Adrenal gland (tissue), 12 donors: Measurements from ENCODE around the gene SGTB. TPM values are rescaled to one million over a fixed set of nuclear protein-coding genes. Genes with fewer than 3 reads are reported as not detected.

Experiments
- DNase-seq, 7 donors: peaks; one replicate each; pipeline ENCODE4 v3.0.0-alpha.2; 2019 to 2020
- H3K27ac ChIP-seq, 5 donors: fragments of 200-600 bp; sonication (generic) in 4 of 5; 1 replicate in 3 of 5; 2 replicates in 2 of 5; pipeline versions ENCODE4 v1.5.1 to v1.8.0; 2016 to 2020; ENCODE audit warnings: mild to moderate bottlenecking in 1 of 5
- H3K27me3 ChIP-seq: fragments of 200-600 bp; 2 replicates; pipeline ENCODE4 v1.8.0; 2021
- H3K36me3 ChIP-seq, 2 donors: fragments of 200-600 bp; replicated peaks in 1 of 2; 1 replicate in 1 of 2; 2 replicates in 1 of 2; pipeline versions ENCODE4 v1.5.1 to v1.8.0; 2018 to 2022
- H3K4me1 ChIP-seq, 2 donors: fragments of 200-600 bp; replicated peaks in 1 of 2; 1 replicate in 1 of 2; 2 replicates in 1 of 2; pipeline versions ENCODE4 v1.5.1 to v1.8.0; 2018 to 2021
- H3K4me3 ChIP-seq, 4 donors: fragments of 200-600 bp; sonication (generic) in 3 of 4; one replicate each; pipeline ENCODE4 v1.5.1; 2016 to 2018
- H3K9me3 ChIP-seq, 3 donors: fragments of 200-600 bp; sonication (generic) in 1 of 3; replicated peaks in 1 of 3; 1 replicate in 2 of 3; 2 replicates in 1 of 3; pipeline versions ENCODE4 v1.5.1 to v1.8.0; 2016 to 2021
- CTCF ChIP-seq, 6 experiments: fragments of 450-650 bp in 4 of 6; fragments of 200-600 bp in 2 of 6; sonication (generic) in 1 of 6; IDR thresholded peaks; 1 replicate in 5 of 6; 2 replicates in 1 of 6; pipeline versions ENCODE4 v1.5.1 to v1.8.0; 2016 to 2021; ENCODE audit warnings: antibody characterized with exemption in 6 of 6, mild to moderate bottlenecking in 2 of 6, moderate library complexity in 1 of 6
- POLR2A ChIP-seq, 2 donors: fragments of 450-650 bp; IDR thresholded peaks; one replicate each; pipeline ENCODE4 v1.6.1; 2017; ENCODE audit warnings: antibody characterized with exemption in 2 of 2, mild to moderate bottlenecking in 2 of 2, moderate library complexity in 1 of 2
- whole genome bisulfite sequencing, 4 donors: extraction: QIAGEN DNeasy Blood & Tissue Kit in 2 of 4; methylation state at CpG; one replicate each; pipeline versions ENCODE4 v1.1.5 to v1.1.7; 2013 to 2017; 5-methylcytosine and 5-hydroxymethylcytosine counted together
- intact Hi-C, 2 donors: fragments of 100-400 bp; cut with DNase I; formaldehyde crosslinking; loops; one replicate each; pipeline versions ENCODE4 v1.14.1 to v1.15.0; 2022 to 2023
- polyA plus RNA-seq, 3 donors: library from polyadenylated mRNA; stranded (reverse); fragments of 200-250 nt in 2 of 3; fragments of 350-450 nt in 1 of 3; fragmentation: Illumina TruSeq in 1 of 3; extraction: RNeasy Lipid Tissue Mini Kit (QIAGEN cat#74804) in 1 of 3; gene quantifications; one replicate each; pipeline ENCODE4 v1.2.3, GENCODE V29; 2013 to 2014
- total RNA-seq, 9 donors: library from RNA; depleted of rRNA in 4 of 9; stranded (reverse); fragments of >200 nt in 4 of 9; fragments of 120-200 nt in 1 of 9; fragmentation: NEBNext Ultra II Directional in 1 of 9; extraction: Animal tissue kit (Norgen Biotek cat#: 25700) in 1 of 9; gene quantifications; one replicate each; pipeline versions ENCODE4 v1.1.0 to v1.2.4, GENCODE V29; 2013 to 2023
- donor health status: healthy with polysubstance abuse.
- donor health status: Bipolar disorder and iron deficiency.
- donor health status: DM: yes; HTN: yes; CAD: no.
- donor health status: DM: no; HTN: no; CAD: no.
- donor health status: DM: no; HTN: no; CAD: no.
- donor health status: DM: yes; HTN: yes; CAD: no.

Gene SGTB
- total and polyA plus RNA-seq, 12 donors, result 1.0 to 7.1 (median 4.1) TPM

- Histone ChIP-seq H3K4me1 (no peaks in the 10 kb centered on the region), H3K36me3 (no peaks in the 10 kb centered on the region), H3K9me3 (no peaks in the 10 kb centered on the region), H3K27me3 (no peaks in the 10 kb centered on the region), H3K27ac (no peak overlapping the region), H3K4me3 (no peak overlapping the region)
- WGBS, 4 donors, result 88 to 94% (median 92%) methylated on average over 2 of the region's 2 CpGs
- DNase-seq, result no peak
- intact Hi-C loops, result no loop called here
- TF ChIP-seq POLR2A (IDR thresholded peaks at IDR 0.05), result no peak
- no peak for TF ChIP-seq CTCF (IDR thresholded peaks at IDR 0.05)
These were observed 17.2 kb downstream of the SGTB start for GRCh38 chr5:65704621-65705239.

- no peaks in the 10 kb centered on the region for H3K36me3 ChIP-seq
- WGBS, 4 donors, result 90 to 96% (median 93%) methylated on average over 3 of the region's 3 CpGs
- no peak for DNase-seq
- H3K27me3 ChIP-seq, result no peaks in the 10 kb centered on the region
- no peak for TF ChIP-seq POLR2A (IDR thresholded peaks at IDR 0.05)
- H3K4me3 ChIP-seq, result no peak overlapping the region
- H3K9me3 ChIP-seq, result no peaks in the 10 kb centered on the region
- H3K4me1 ChIP-seq, result no peaks in the 10 kb centered on the region
- no peak overlapping the region for H3K27ac ChIP-seq
- intact Hi-C loops, result no loop called here
These were observed 19.9 kb downstream of the SGTB start for GRCh38 chr5:65702036-65702435.

- H3K27ac ChIP-seq, result no peak overlapping the region
- H3K27me3 ChIP-seq, result no peaks in the 10 kb centered on the region
- WGBS, 4 donors, result 88 to 96% (median 90%) methylated on average over 4 of the region's 4 CpGs
- no peaks in the 10 kb centered on the region for H3K36me3 ChIP-seq
- no peak for TF ChIP-seq POLR2A (IDR thresholded peaks at IDR 0.05)
- no peak for TF ChIP-seq CTCF (IDR thresholded peaks at IDR 0.05)
- no peak for DNase-seq
- H3K9me3 ChIP-seq, result no peaks in the 10 kb centered on the region
- intact Hi-C loops, result no loop called here
- no peak overlapping the region for H3K4me3 ChIP-seq
- no peaks in the 10 kb centered on the region for H3K4me1 ChIP-seq
These were observed 22.6 kb downstream of the SGTB start for GRCh38 chr5:65699338-65699737.

- no peak overlapping the region for H3K27ac ChIP-seq
- H3K4me1 ChIP-seq, result no peaks in the 10 kb centered on the region
- intact Hi-C loops, result no loop called here
- no peak for TF ChIP-seq CTCF (IDR thresholded peaks at IDR 0.05)
- no peak for TF ChIP-seq POLR2A (IDR thresholded peaks at IDR 0.05)
- DNase-seq, result no peak
- H3K27me3 ChIP-seq, result no peaks in the 10 kb centered on the region
- no peaks in the 10 kb centered on the region for H3K9me3 ChIP-seq
- no peaks in the 10 kb centered on the region for H3K36me3 ChIP-seq
- H3K4me3 ChIP-seq, result no peak overlapping the region
These were observed 25.0 kb downstream of the SGTB start for GRCh38 chr5:65696892-65697291.

- TF ChIP-seq POLR2A (IDR thresholded peaks at IDR 0.05) (no peak), CTCF (IDR thresholded peaks at IDR 0.05) (no peak)
- H3K4me1 ChIP-seq, result no peaks in the 10 kb centered on the region
- DNase-seq, result no peak
- H3K36me3 ChIP-seq, result no peaks in the 10 kb centered on the region
- no peaks in the 10 kb centered on the region for H3K9me3 ChIP-seq
- no peaks in the 10 kb centered on the region for H3K27me3 ChIP-seq
- 83 to 93% (median 92%) methylated on average over 4 of the region's 4 CpGs for WGBS, 4 donors
- intact Hi-C loops, result no loop called here
- H3K4me3 ChIP-seq, result no peak overlapping the region
- no peak overlapping the region for H3K27ac ChIP-seq
These were observed 26.0 kb downstream of the SGTB start for GRCh38 chr5:65695896-65696295.
